ENCODE results near the gene ESRRA. TPM values are rescaled to one million over a fixed set of nuclear protein-coding genes. Genes with fewer than 3 reads are reported as not detected.

ESRRA gene
- total and polyA plus RNA-seq, 9 of the 15 experiments (the other 6 are each of a cell fraction or from before 2014, with no cell fraction given) = 0.27 to 89.7 (median 23.7) TPM

GRCh38 chr11:64361659-64362058 lies 56.3 kb downstream of the ESRRA start:
- Histone ChIP-seq H3K4me1 (replicated peaks in 1 of 2; ENCODE audit: control insufficient read depth in 2 of 2, insufficient read depth in 2 of 2, low read length in 2 of 2) (peaks cover 23 to 40% of the 10 kb centered on the region in 2 experiments), H3K27ac (ENCODE audit: extremely low read depth, low read depth, low read length) (no peak overlapping the region), H3K9ac (ENCODE audit: insufficient read depth in 1 of 2, low read depth in 2 of 2, low read length in 2 of 2) (no peak overlapping the region), H3K79me2 (ENCODE audit: control insufficient read depth, insufficient read depth, low read length) (peaks cover 21% of the 10 kb centered on the region), H2AFZ (ENCODE audit: low read depth, low read length) (no peak overlapping the region), H3K4me2 (ENCODE audit: insufficient read depth, low read length) (no peak overlapping the region), H3K9me3 (replicated peaks; ENCODE audit: control insufficient read depth, insufficient read depth, low read depth, low read length) (no peaks in the 10 kb centered on the region), H3K9me1 (ENCODE audit: control insufficient read depth, insufficient read depth, low read length) (peaks cover 2% of the 10 kb centered on the region), H4K20me1 (replicated peaks; ENCODE audit: control insufficient read depth, insufficient read depth, low read length) (no peaks in the 10 kb centered on the region), H3K36me3 (ENCODE audit: control insufficient read depth, insufficient read depth, low read length) (peaks cover 59% of the 10 kb centered on the region; the same call in 2 of the 3 replicates), H3K4me3 (no peak overlapping the region), H3K27me3 (ENCODE audit: control insufficient read depth in 2 of 2, insufficient read depth in 2 of 2, low read length in 2 of 2) (no peaks in the 10 kb centered on the region)
- TF ChIP-seq NR1H2 (CRISPR knock-in tag; IDR thresholded peaks at IDR 0.05) (no peak), POLR2G (IDR thresholded peaks at IDR 0.05; ENCODE audit: low read depth, low read length) (peak; percentile 43; the same call in 1 of the 2 replicates), RBM22 (IDR thresholded peaks at IDR 0.05; ENCODE audit: low read depth, low read length, poor library complexity, severe bottlenecking) (peak; percentile 33), RAD51 (IDR thresholded peaks at IDR 0.05; ENCODE audit: borderline replicate concordance, low read depth) (no peak), RBFOX2 (IDR thresholded peaks at IDR 0.05; ENCODE audit: low read depth, low read length) (peak; percentile 48; the same call in 1 of the 2 replicates), C11orf30 (IDR thresholded peaks at IDR 0.05; ENCODE audit: low read depth) (no peak), CBFA2T2 (conservative IDR thresholded peaks at IDR 0.05) (no peak)
- ATAC-seq = no peak
- WGBS (ENCODE audit: insufficient coverage, low coverage, missing lambda C conversion rate) = 99% methylated on average over 9 of the region's 18 CpGs
- POLR2A ChIA-PET = no interaction called here
- CTCF ChIA-PET (ENCODE audit: low intra/inter-chr PET ratio) = no interaction called here
- intact Hi-C loops (cut with micrococcal nuclease) (no loop called here), in situ Hi-C loops (cut with MboI) (no loop called here)
- DNase-seq (ENCODE audit: extremely low read depth in 1 of 4, low spot score in 3 of 4) = no peak
- no peak for FAIRE-seq
- no TSS peak for BruUV-seq (replicated peaks)
